ENCODE measurements around the gene CLSTN2. TPM values are rescaled to one million over a fixed set of nuclear protein-coding genes. Genes with fewer than 3 reads are reported as not detected.

Gene CLSTN2
- total and polyA plus RNA-seq, 2 of the 13 experiments (the other 11 are each of a cell fraction or from before 2014, with no cell fraction given) = not detected

DNA sequence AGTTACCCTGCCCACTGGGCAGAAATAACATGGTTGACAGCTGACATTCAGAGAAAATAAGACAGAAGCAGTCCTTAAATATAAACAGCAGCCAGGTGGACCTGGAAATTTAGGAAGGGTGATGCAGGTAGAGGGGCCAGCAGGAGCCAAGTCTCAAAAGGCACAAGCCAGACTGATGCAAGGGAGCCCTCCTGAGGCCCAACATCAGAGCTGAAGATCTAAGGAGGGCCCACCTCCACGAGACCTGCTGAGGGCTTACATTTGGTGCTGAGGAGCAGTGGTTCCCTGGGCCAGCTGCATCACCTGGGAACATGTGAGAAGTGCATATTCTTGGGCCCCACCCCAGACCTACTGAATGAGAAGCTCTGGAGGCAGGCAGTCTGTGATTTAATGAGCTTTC, 637.3 kb downstream of the CLSTN2 start (continued):
- TF ChIP-seq, protein P1, sequence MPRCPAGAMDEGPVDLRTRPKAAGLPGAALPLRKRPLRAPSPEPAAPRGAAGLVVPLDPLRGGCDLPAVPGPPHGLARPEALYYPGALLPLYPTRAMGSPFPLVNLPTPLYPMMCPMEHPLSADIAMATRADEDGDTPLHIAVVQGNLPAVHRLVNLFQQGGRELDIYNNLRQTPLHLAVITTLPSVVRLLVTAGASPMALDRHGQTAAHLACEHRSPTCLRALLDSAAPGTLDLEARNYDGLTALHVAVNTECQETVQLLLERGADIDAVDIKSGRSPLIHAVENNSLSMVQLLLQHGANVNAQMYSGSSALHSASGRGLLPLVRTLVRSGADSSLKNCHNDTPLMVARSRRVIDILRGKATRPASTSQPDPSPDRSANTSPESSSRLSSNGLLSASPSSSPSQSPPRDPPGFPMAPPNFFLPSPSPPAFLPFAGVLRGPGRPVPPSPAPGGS (CRISPR knock-in tag; IDR thresholded peaks at IDR 0.05) = no peak
- TF ChIP-seq ZNF614 (CRISPR knock-in tag; IDR thresholded peaks at IDR 0.05; ENCODE audit: borderline replicate concordance) (no peak), ZNF552 (CRISPR knock-in tag; IDR thresholded peaks at IDR 0.05; ENCODE audit: borderline replicate concordance) (no peak), ZNF251 (CRISPR knock-in tag; IDR thresholded peaks at IDR 0.05) (no peak), SNRNP70 (IDR thresholded peaks at IDR 0.05; ENCODE audit: low read depth, low read length) (no peak), ADNP (CRISPR knock-in tag; IDR thresholded peaks at IDR 0.05) (no peak), ATRX (CRISPR knock-in tag; IDR thresholded peaks at IDR 0.05; ENCODE audit: borderline replicate concordance) (no peak), MYNN (CRISPR knock-in tag; IDR thresholded peaks at IDR 0.05; ENCODE audit: low read depth) (no peak), RAD21 (CRISPR knock-in tag; IDR thresholded peaks at IDR 0.05) (no peak), ZSCAN30 (CRISPR knock-in tag; IDR thresholded peaks at IDR 0.05) (no peak), WIZ (CRISPR knock-in tag; IDR thresholded peaks at IDR 0.05) (no peak), CBX1 (IDR thresholded peaks at IDR 0.05; ENCODE audit: low read depth) (no peak)
- TF ChIP-seq, protein P2, sequence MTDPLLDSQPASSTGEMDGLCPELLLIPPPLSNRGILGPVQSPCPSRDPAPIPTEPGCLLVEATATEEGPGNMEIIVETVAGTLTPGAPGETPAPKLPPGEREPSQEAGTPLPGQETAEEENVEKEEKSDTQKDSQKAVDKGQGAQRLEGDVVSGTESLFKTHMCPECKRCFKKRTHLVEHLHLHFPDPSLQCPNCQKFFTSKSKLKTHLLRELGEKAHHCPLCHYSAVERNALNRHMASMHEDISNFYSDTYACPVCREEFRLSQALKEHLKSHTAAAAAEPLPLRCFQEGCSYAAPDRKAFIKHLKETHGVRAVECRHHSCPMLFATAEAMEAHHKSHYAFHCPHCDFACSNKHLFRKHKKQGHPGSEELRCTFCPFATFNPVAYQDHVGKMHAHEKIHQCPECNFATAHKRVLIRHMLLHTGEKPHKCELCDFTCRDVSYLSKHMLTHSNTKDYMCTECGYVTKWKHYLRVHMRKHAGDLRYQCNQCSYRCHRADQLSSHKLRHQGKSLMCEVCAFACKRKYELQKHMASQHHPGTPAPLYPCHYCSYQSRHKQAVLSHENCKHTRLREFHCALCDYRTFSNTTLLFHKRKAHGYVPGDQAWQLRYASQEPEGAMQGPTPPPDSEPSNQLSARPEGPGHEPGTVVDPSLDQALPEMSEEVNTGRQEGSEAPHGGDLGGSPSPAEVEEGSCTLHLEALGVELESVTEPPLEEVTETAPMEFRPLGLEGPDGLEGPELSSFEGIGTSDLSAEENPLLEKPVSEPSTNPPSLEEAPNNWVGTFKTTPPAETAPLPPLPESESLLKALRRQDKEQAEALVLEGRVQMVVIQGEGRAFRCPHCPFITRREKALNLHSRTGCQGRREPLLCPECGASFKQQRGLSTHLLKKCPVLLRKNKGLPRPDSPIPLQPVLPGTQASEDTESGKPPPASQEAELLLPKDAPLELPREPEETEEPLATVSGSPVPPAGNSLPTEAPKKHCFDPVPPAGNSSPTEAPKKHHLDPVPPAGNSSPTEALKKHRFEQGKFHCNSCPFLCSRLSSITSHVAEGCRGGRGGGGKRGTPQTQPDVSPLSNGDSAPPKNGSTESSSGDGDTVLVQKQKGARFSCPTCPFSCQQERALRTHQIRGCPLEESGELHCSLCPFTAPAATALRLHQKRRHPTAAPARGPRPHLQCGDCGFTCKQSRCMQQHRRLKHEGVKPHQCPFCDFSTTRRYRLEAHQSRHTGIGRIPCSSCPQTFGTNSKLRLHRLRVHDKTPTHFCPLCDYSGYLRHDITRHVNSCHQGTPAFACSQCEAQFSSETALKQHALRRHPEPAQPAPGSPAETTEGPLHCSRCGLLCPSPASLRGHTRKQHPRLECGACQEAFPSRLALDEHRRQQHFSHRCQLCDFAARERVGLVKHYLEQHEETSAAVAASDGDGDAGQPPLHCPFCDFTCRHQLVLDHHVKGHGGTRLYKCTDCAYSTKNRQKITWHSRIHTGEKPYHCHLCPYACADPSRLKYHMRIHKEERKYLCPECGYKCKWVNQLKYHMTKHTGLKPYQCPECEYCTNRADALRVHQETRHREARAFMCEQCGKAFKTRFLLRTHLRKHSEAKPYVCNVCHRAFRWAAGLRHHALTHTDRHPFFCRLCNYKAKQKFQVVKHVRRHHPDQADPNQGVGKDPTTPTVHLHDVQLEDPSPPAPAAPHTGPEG (CRISPR knock-in tag; IDR thresholded peaks at IDR 0.05) = no peak
- TF ChIP-seq, protein P3, sequence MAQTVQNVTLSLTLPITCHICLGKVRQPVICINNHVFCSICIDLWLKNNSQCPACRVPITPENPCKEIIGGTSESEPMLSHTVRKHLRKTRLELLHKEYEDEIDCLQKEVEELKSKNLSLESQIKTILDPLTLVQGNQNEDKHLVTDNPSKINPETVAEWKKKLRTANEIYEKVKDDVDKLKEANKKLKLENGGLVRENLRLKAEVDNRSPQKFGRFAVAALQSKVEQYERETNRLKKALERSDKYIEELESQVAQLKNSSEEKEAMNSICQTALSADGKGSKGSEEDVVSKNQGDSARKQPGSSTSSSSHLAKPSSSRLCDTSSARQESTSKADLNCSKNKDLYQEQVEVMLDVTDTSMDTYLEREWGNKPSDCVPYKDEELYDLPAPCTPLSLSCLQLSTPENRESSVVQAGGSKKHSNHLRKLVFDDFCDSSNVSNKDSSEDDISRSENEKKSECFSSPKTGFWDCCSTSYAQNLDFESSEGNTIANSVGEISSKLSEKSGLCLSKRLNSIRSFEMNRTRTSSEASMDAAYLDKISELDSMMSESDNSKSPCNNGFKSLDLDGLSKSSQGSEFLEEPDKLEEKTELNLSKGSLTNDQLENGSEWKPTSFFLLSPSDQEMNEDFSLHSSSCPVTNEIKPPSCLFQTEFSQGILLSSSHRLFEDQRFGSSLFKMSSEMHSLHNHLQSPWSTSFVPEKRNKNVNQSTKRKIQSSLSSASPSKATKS (CRISPR knock-in tag; IDR thresholded peaks at IDR 0.05) = no peak
